ENCODE measurements around the gene RNF220. TPM values are rescaled to one million over a fixed set of nuclear protein-coding genes. Genes with fewer than 3 reads are reported as not detected.

The RNF220 gene
- total RNA-seq, 1 experiment from 2014 or later, result 128 TPM

GRCh38 chr1:44405031-44405797 lies at the start of gene RNF220 (continued):
- TF ChIP-seq, protein P1, sequence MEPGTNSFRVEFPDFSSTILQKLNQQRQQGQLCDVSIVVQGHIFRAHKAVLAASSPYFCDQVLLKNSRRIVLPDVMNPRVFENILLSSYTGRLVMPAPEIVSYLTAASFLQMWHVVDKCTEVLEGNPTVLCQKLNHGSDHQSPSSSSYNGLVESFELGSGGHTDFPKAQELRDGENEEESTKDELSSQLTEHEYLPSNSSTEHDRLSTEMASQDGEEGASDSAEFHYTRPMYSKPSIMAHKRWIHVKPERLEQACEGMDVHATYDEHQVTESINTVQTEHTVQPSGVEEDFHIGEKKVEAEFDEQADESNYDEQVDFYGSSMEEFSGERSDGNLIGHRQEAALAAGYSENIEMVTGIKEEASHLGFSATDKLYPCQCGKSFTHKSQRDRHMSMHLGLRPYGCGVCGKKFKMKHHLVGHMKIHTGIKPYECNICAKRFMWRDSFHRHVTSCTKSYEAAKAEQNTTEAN (CRISPR knock-in tag; IDR thresholded peaks at IDR 0.05), result peak; percentile 100
- TF ChIP-seq TP53 (CRISPR knock-in tag; IDR thresholded peaks at IDR 0.05), result peak; percentile 77; the same call in 1 of the 2 replicates
- TF ChIP-seq IRF1 (CRISPR knock-in tag; IDR thresholded peaks at IDR 0.05), result 0 out of 2 replicates have a peak, but pooled peaks have one; percentile 24
- TF ChIP-seq ZBTB21 (CRISPR knock-in tag; IDR thresholded peaks at IDR 0.05; ENCODE audit: borderline replicate concordance), result peak; percentile 83; the same call in 1 of the 2 replicates
- TF ChIP-seq CTCF (IDR thresholded peaks at IDR 0.05), result no peak
- TF ChIP-seq CBFB (CRISPR knock-in tag; IDR thresholded peaks at IDR 0.05; ENCODE audit: low read depth), result peak; percentile 60; the same call in 1 of the 2 replicates
- TF ChIP-seq ESRRA (CRISPR knock-in tag; IDR thresholded peaks at IDR 0.05; ENCODE audit: borderline replicate concordance), result no peak

GRCh38 chr1:44355582-44356305 lies 49.3 kb upstream of the RNF220 start:
- Mint-ChIP-seq H3K4me1 (peaks cover 44% of the 10 kb centered on the region), H3K27ac (peak overlapping the region; percentile 76), H3K4me3 (peak overlapping the region; percentile 79), H3K9me3 (no peaks in the 10 kb centered on the region), H3K36me3 (peaks cover 3% of the 10 kb centered on the region; the same call in 1 of the 2 replicates), H3K27me3 (ENCODE audit: low read depth) (peaks cover 3% of the 10 kb centered on the region; the same call in 1 of the 2 replicates)
- ATAC-seq (no peak), DNase-seq (ENCODE audit: low spot score) (no peak)
- ChIA-PET CTCF (interaction anchor here (0.6 to 2.2 kb wide), 3 partner anchors 22 to 371 kb away, joined by 3 to 8 read pairs (median 3); no protein-coding TSS in a partner anchor), POLR2A (no interaction called here)
- TF ChIP-seq GTF2I (CRISPR knock-in tag; conservative IDR thresholded peaks at IDR 0.05) (no peak), CREB1 (CRISPR knock-in tag; IDR thresholded peaks at IDR 0.05) (no peak), JUN (CRISPR knock-in tag; IDR thresholded peaks at IDR 0.05) (no peak), E2F4 (CRISPR knock-in tag; IDR thresholded peaks at IDR 0.05; ENCODE audit: borderline replicate concordance, low read depth) (no peak), NR3C1 (CRISPR knock-in tag; conservative IDR thresholded peaks at IDR 0.05; ENCODE audit: low read depth) (no peak), ZNF416 (CRISPR knock-in tag; IDR thresholded peaks at IDR 0.05) (no peak), HMGA2 (CRISPR knock-in tag; IDR thresholded peaks at IDR 0.05) (no peak)
- TF ChIP-seq, protein P2, sequence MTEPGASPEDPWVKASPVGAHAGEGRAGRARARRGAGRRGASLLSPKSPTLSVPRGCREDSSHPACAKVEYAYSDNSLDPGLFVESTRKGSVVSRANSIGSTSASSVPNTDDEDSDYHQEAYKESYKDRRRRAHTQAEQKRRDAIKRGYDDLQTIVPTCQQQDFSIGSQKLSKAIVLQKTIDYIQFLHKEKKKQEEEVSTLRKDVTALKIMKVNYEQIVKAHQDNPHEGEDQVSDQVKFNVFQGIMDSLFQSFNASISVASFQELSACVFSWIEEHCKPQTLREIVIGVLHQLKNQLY (CRISPR knock-in tag; IDR thresholded peaks at IDR 0.05), result no peak

DNA sequence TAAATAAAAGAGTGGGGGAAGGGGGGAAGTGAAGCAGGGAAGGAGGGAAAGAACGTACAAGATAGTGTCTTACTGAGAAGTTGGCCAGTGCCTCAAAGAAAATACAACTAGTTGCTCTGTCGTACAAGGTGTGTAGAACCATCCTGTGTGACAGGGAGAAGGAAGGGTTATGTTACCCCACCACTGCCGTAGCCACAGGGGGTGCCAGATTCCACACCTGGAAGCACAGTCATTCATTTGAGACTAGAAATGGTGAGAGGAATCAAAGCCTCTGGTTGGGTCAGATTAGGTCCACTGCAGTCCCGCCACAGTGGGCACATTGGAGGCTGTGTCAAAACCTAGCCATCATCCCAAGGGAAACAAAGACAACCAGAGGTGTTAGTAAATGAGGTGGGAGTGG lies 47.3 kb upstream of the RNF220 start:
- Mint-ChIP-seq H3K9me3 (no peaks in the 10 kb centered on the region), H3K27me3 (ENCODE audit: low read depth) (peaks cover 3% of the 10 kb centered on the region; the same call in 1 of the 2 replicates), H3K36me3 (no peaks in the 10 kb centered on the region), H3K4me3 (no peak overlapping the region), H3K4me1 (peaks cover 44% of the 10 kb centered on the region), H3K27ac (peak overlapping the region; percentile 16; the same call in 1 of the 2 replicates)
- DNase-seq (ENCODE audit: low spot score) (no peak), ATAC-seq (no peak)
- ChIA-PET CTCF (interaction anchor here (2.2 to 2.6 kb wide), 3 partner anchors 20 to 250 kb away, joined by 5 to 8 read pairs (median 8); no protein-coding TSS in a partner anchor), POLR2A (no interaction called here)
- no peak for TF ChIP-seq SOX15 (CRISPR knock-in tag; IDR thresholded peaks at IDR 0.05)
- TF ChIP-seq, protein P2 (CRISPR knock-in tag; IDR thresholded peaks at IDR 0.05), result no peak
- TF ChIP-seq MYBL2 (CRISPR knock-in tag; IDR thresholded peaks at IDR 0.05), result no peak
- TF ChIP-seq, protein P3, sequence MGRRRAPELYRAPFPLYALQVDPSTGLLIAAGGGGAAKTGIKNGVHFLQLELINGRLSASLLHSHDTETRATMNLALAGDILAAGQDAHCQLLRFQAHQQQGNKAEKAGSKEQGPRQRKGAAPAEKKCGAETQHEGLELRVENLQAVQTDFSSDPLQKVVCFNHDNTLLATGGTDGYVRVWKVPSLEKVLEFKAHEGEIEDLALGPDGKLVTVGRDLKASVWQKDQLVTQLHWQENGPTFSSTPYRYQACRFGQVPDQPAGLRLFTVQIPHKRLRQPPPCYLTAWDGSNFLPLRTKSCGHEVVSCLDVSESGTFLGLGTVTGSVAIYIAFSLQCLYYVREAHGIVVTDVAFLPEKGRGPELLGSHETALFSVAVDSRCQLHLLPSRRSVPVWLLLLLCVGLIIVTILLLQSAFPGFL (CRISPR knock-in tag; IDR thresholded peaks at IDR 0.05; ENCODE audit: borderline replicate concordance), result no peak
- TF ChIP-seq IRF1 (CRISPR knock-in tag; IDR thresholded peaks at IDR 0.05), result no peak
- no peak for TF ChIP-seq ZNF425 (CRISPR knock-in tag; conservative IDR thresholded peaks at IDR 0.05)

All from WTC11 (cell line).